GM21825 (cell line): ENCODE data around the gene LPAR4.
A peak's percentile ranks its signal among the peaks of the same experiment; 100 is the strongest.
"Not testable (repeated sequence)": the region's sequence is repeated elsewhere in the genome, so short reads cannot be mapped to it uniquely, and the experiment has no call there.

Experiments used
- ATAC-seq: cut with Tn5 transposase; IDR thresholded peaks from one replicate; pipeline ENCODE4 v1.9.1; 2021; ENCODE audit warnings: mild to moderate bottlenecking, moderate library complexity; ENCODE audit not compliant: unreplicated experiment

Gene LPAR4

GRCh38 chrX:78747489-78747888, at the start of gene LPAR4:
Gene LPAR4, plus strand, starts transcription at chrX:78747720. Its CDS starts 7,150 bp downstream, at chrX:78754870.
- ATAC-seq, result no peak

GRCh38 chrX:78706071-78706470, 41.4 kb upstream of the LPAR4 start:
- ATAC-seq, result no peak

- ATAC-seq, result no peak
Measured at GRCh38 chrX:78708262-78708661, 39.3 kb upstream of the LPAR4 start.

GRCh38 chrX:78708816-78709215, 38.7 kb upstream of the LPAR4 start:
- ATAC-seq, result no peak

GRCh38 chrX:78710171-78710570, 37.3 kb upstream of the LPAR4 start:
- no peak for ATAC-seq

- ATAC-seq, result no peak
Measured at GRCh38 chrX:78712336-78712735, 35.2 kb upstream of the LPAR4 start.

GRCh38 chrX:78725287-78725686, 22.2 kb upstream of the LPAR4 start:
- no peak for ATAC-seq

GRCh38 chrX:78746496-78746895, 1.0 kb upstream of the LPAR4 start:
- ATAC-seq, result no peak

- no peak for ATAC-seq
Measured at GRCh38 chrX:78747971-78748370, 451 bp downstream of the LPAR4 start.

GRCh38 chrX:78748846-78749245, 1.3 kb downstream of the LPAR4 start:
- no peak for ATAC-seq

GRCh38 chrX:78753571-78753970, 6.1 kb downstream of the LPAR4 start:
- no peak for ATAC-seq

GRCh38 chrX:78754917-78755316, 7.4 kb downstream of the LPAR4 start:
- peak; percentile 92 for ATAC-seq

GRCh38 chrX:78759081-78759480, 11.6 kb downstream of the LPAR4 start:
- no peak for ATAC-seq

- no peak for ATAC-seq
Measured at GRCh38 chrX:78769101-78769755, 21.7 kb downstream of the LPAR4 start.

- ATAC-seq, result no peak
Measured at GRCh38 chrX:78769946-78770345, 22.4 kb downstream of the LPAR4 start.

GRCh38 chrX:78796916-78797315, 49.4 kb downstream of the LPAR4 start:
- no peak for ATAC-seq

GRCh38 chrX:78800114-78800513, 52.6 kb downstream of the LPAR4 start:
- no peak for ATAC-seq

GRCh38 chrX:78800694-78801093, 53.2 kb downstream of the LPAR4 start:
- ATAC-seq, result no peak

GRCh38 chrX:78801522-78801921, 54.0 kb downstream of the LPAR4 start:
- ATAC-seq, result no peak

GRCh38 chrX:78802526-78802925, 55.0 kb downstream of the LPAR4 start:
- not testable (repeated sequence) for ATAC-seq
